ENCODE measurements around the gene ABRACL. TPM values are rescaled to one million over a fixed set of nuclear protein-coding genes. Genes with fewer than 3 reads are reported as not detected.
A peak's percentile ranks its signal among the peaks of the same experiment; 100 is the strongest.
"Not testable (repeated sequence)": the region's sequence is repeated elsewhere in the genome, so short reads cannot be mapped to it uniquely, and the experiment has no call there.

The ABRACL gene
- total RNA-seq, 1 experiment from 2014 or later = 123 TPM

DNA sequence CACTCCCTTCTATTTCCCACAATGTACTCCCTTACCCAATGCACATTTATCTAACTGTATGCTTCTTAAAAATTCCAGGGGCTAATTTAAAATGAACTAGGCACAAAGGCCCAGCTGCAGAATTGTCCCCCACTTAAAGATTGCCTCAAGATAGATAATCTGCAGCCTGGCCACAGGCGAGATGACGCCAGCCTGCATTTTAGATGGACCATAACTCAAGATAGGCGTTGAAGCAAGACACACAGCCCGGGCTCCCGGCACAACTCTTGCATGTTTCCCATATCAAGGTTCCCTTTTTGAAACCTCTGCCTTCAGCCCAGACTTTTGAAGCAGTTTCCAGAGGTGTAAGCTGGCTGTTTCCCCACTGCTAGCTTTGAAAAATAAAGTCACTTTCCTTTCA, 37.3 kb upstream of the ABRACL start:
- H3K79me1 ChIP-seq (ENCODE audit: insufficient read depth, low read depth, low read length, poor library complexity, severe bottlenecking) = no peaks in the 10 kb centered on the region
- H3K9ac ChIP-seq (ENCODE audit: extremely low read depth, insufficient read length, low read length) = no peak overlapping the region
- no peak overlapping the region for H3K23ac ChIP-seq (ENCODE audit: insufficient read length, low read depth, low read length)
- no peak overlapping the region for H3K4ac ChIP-seq (ENCODE audit: low read depth, low read length)
- peaks cover 8% of the 10 kb centered on the region; the same call in 1 of the 2 replicates for H3K79me2 ChIP-seq (ENCODE audit: insufficient read depth, low read length)
- H2AK5ac ChIP-seq (ENCODE audit: insufficient read length, low read length) = no peak overlapping the region
- no peak overlapping the region for H3T11ph ChIP-seq (ENCODE audit: low read length)
- H2BK120ac ChIP-seq (ENCODE audit: low read depth, low read length, poor library complexity, severe bottlenecking) = no peak overlapping the region
- no peak overlapping the region for H2AFZ ChIP-seq (ENCODE audit: low read length)
- H3K18ac ChIP-seq (ENCODE audit: insufficient read length, low read depth, low read length) = no peak overlapping the region
- H3K9me3 ChIP-seq (ENCODE audit: control insufficient read depth, low read depth, low read length) = no peaks in the 10 kb centered on the region
- H2BK15ac ChIP-seq (ENCODE audit: low read depth, low read length) = no peak overlapping the region
- H4K20me1 ChIP-seq (ENCODE audit: control insufficient read depth, insufficient read depth, insufficient read length) = no peaks in the 10 kb centered on the region
- Mint-ChIP-seq H3K4me1 (peaks cover 29 to 43% of the 10 kb centered on the region in 2 experiments), H3K27ac (0 out of 7 replicates have a peak overlapping the region, but pooled peaks of 1 of the 3 experiments have one; percentile 14), H3K4me3 (no peak overlapping the region), H3K9me3 (no peaks in the 10 kb centered on the region), H3K36me3 (ENCODE audit: insufficient read depth in 1 of 3, low read depth in 3 of 3) (no peaks in the 10 kb centered on the region), H3K27me3 (ENCODE audit: low read depth) (no peaks in the 10 kb centered on the region; the same call in 1 of the 2 replicates)
- no peak overlapping the region for H4K8ac ChIP-seq (replicated peaks; ENCODE audit: insufficient read length, low read depth, low read length)
- DNase-seq = no peak
- H2BK20ac ChIP-seq (ENCODE audit: low read depth, low read length, poor library complexity, severe bottlenecking) = no peak overlapping the region
- H3K14ac ChIP-seq (ENCODE audit: insufficient read depth, low read length) = no peak overlapping the region
- H2BK12ac ChIP-seq (ENCODE audit: insufficient read length, low read depth, low read length) = no peak overlapping the region
- H3K27ac ChIP-seq (ENCODE audit: insufficient read length, low read depth, low read length) = no peak overlapping the region
- H3K27me3 ChIP-seq (ENCODE audit: insufficient read depth, low read length) = no peaks in the 10 kb centered on the region
- TF ChIP-seq, protein P1, sequence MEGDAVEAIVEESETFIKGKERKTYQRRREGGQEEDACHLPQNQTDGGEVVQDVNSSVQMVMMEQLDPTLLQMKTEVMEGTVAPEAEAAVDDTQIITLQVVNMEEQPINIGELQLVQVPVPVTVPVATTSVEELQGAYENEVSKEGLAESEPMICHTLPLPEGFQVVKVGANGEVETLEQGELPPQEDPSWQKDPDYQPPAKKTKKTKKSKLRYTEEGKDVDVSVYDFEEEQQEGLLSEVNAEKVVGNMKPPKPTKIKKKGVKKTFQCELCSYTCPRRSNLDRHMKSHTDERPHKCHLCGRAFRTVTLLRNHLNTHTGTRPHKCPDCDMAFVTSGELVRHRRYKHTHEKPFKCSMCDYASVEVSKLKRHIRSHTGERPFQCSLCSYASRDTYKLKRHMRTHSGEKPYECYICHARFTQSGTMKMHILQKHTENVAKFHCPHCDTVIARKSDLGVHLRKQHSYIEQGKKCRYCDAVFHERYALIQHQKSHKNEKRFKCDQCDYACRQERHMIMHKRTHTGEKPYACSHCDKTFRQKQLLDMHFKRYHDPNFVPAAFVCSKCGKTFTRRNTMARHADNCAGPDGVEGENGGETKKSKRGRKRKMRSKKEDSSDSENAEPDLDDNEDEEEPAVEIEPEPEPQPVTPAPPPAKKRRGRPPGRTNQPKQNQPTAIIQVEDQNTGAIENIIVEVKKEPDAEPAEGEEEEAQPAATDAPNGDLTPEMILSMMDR (conservative IDR thresholded peaks at IDR 0.05) = no peak
- no peak overlapping the region for H3K4me2 ChIP-seq (ENCODE audit: insufficient read depth, insufficient read length, low read length)
- WGBS (ENCODE audit: extremely low coverage, insufficient read length, low lambda C conversion rate) = no CpG with 5 or more reads among the region's 5 CpGs
- no peak overlapping the region for H3K56ac ChIP-seq (ENCODE audit: insufficient read length, low read depth, low read length)
- H4K91ac ChIP-seq (ENCODE audit: insufficient read length, low read depth, low read length) = no peak overlapping the region
- H3K4me1 ChIP-seq (ENCODE audit: insufficient read depth, low read length) = peaks cover 6% of the 10 kb centered on the region
- no peaks in the 10 kb centered on the region for H3K23me2 ChIP-seq (ENCODE audit: insufficient read length, low read depth, low read length, poor library complexity, severe bottlenecking)
- H2BK5ac ChIP-seq (ENCODE audit: insufficient read length, low read length) = no peak overlapping the region
- H4K5ac ChIP-seq (ENCODE audit: insufficient read length, low read depth, low read length) = no peak overlapping the region

DNA sequence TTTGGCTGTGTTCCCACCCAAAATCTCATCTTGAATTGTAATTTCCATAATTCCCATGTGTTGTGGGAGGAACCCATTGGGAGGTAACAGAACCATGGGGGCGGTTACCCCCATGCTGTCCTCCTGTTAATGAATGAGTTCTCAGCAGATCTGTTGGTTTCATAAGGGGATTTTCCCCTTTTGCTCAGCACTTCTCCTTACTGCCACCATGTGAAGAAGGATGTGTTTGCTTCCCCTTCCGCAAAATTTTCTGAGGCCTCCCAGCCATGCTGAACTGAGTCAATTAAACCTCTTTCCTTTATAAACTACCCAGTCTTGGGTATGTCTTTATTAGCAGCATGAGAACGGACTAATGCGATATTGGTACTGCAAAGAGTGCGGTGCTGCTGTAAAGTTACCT, 35.6 kb upstream of the ABRACL start:
- not testable (repeated sequence) for H2BK15ac ChIP-seq (ENCODE audit: low read depth, low read length); H2BK120ac ChIP-seq (ENCODE audit: low read depth, low read length, poor library complexity, severe bottlenecking); H3K27me3 ChIP-seq (ENCODE audit: insufficient read depth, low read length); H3K36me3 Mint-ChIP-seq (ENCODE audit: insufficient read depth in 1 of 3, low read depth in 3 of 3); H3K4ac ChIP-seq (ENCODE audit: low read depth, low read length); H3K9me3 ChIP-seq (ENCODE audit: control insufficient read depth, low read depth, low read length); H4K5ac ChIP-seq (ENCODE audit: insufficient read length, low read depth, low read length); H3K9ac ChIP-seq (ENCODE audit: extremely low read depth, insufficient read length, low read length); DNase-seq; H3T11ph ChIP-seq (ENCODE audit: low read length); H3K56ac ChIP-seq (ENCODE audit: insufficient read length, low read depth, low read length); H4K91ac ChIP-seq (ENCODE audit: insufficient read length, low read depth, low read length); H2BK20ac ChIP-seq (ENCODE audit: low read depth, low read length, poor library complexity, severe bottlenecking); H3K14ac ChIP-seq (ENCODE audit: insufficient read depth, low read length); H3K27me3 Mint-ChIP-seq (ENCODE audit: low read depth); H3K4me3 Mint-ChIP-seq; H2AFZ ChIP-seq (ENCODE audit: low read length); H3K23me2 ChIP-seq (ENCODE audit: insufficient read length, low read depth, low read length, poor library complexity, severe bottlenecking); H3K18ac ChIP-seq (ENCODE audit: insufficient read length, low read depth, low read length); H2BK5ac ChIP-seq (ENCODE audit: insufficient read length, low read length); H2AK5ac ChIP-seq (ENCODE audit: insufficient read length, low read length); H4K20me1 ChIP-seq (ENCODE audit: control insufficient read depth, insufficient read depth, insufficient read length); H3K79me2 ChIP-seq (ENCODE audit: insufficient read depth, low read length); H3K79me1 ChIP-seq (ENCODE audit: insufficient read depth, low read depth, low read length, poor library complexity, severe bottlenecking); H3K27ac ChIP-seq (ENCODE audit: insufficient read length, low read depth, low read length); H2BK12ac ChIP-seq (ENCODE audit: insufficient read length, low read depth, low read length); H3K9me3 Mint-ChIP-seq; H4K8ac ChIP-seq (replicated peaks; ENCODE audit: insufficient read length, low read depth, low read length); H3K4me2 ChIP-seq (ENCODE audit: insufficient read depth, insufficient read length, low read length); H3K4me1 ChIP-seq (ENCODE audit: insufficient read depth, low read length); H3K23ac ChIP-seq (ENCODE audit: insufficient read length, low read depth, low read length)
- H3K27ac Mint-ChIP-seq = peak overlapping the region in 1 of 3 experiments; percentile 70; a peak in 3 of 7 replicates
- peaks cover 42 to 54% of the 10 kb centered on the region in 2 experiments for H3K4me1 Mint-ChIP-seq
- no CpG with 5 or more reads among the region's 5 CpGs for WGBS (ENCODE audit: extremely low coverage, insufficient read length, low lambda C conversion rate)
